Measurements from ENCODE around the gene RER1.

Gene RER1

DNA sequence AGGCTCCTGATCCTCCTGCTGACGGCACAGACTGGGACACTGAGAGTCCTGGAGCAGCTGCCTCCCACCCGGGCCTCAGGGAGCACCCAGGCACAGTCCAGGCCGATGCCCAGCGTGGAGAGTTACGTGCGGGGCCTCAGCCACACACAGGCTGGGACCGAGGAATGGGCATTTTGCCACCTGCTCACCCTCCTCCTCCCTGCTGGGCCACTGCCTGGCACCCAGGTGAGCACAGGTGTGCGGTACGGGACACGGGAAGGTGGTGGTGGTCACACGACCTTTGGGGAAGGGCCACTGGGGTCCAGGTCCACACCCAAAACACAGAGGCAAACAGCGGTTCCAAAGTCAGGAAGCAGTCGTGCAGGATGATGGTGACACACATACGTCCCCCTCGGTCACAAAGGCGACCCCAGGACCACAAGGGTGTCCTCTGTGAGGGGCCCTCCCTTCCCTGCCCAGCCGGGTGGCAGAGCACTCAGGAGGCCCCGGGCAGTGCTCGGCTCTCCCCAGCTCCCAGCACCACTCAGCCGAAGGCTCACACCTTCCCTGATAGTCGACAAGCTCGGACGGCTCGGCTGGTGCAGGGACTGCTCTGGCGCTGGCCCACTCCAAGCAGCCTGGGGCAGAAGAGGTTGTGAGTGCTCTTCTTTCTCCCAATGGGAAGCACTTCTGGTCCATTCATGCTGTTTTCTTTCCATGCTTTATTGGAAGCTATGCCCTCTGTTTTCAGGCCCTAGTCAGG is 14.5 kb upstream of the RER1 start:
- no peak for DNase-seq

DNA sequence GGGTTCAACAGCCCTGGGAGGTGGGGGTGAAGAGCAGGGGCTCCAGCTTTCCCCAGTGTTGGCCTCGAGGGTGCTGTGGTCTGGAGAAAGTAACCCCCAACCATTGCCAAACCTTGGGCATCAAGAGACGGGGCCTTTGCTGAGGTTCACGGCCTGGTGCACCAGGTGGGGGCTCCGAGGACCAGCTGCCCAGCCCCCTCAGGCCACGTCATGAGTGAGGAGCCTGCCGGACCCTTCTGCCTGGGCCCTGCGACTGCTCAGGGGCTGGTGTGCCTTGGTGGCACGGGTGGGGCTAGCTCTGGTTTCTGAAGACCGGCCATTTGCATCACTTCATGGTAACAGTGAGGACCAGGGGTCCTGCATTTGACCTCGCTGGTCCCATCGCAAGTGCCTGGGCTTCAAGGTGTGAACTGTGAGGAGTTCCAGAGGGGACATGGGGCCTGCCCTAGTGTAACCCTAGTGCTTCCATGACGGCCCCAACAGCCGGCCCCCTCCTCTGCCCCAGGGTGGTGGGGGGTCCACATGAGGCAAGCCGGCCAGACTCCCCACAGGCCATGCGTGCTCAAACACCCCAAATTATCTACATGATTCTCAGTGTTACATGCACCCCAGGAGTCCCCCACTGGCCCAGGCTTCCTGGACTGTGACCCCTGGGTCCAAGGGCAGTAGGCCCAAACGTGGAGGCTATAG is 13.7 kb upstream of the RER1 start:
- no peak for DNase-seq

DNA sequence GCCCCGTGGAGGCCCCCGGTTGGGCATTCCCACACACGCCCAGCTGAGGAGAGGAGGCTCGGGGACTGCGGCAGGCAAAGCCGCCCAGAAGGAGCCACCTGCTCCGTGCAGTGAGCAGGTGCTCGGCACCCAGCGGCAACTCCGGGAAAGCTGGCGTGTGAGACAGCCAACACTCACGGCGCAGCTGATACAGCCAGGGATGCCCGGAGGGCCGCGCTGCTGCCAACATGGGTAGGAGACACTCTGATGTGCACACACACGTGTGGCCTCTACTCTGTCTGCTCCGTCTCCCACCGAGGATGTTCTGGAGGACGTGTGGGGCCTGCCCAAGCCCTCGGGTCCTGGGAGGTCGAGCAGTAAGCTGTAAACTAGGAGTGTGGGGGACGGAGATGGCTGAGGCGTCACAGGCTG is 13.2 kb upstream of the RER1 start:
- DNase-seq: no peak

DNA sequence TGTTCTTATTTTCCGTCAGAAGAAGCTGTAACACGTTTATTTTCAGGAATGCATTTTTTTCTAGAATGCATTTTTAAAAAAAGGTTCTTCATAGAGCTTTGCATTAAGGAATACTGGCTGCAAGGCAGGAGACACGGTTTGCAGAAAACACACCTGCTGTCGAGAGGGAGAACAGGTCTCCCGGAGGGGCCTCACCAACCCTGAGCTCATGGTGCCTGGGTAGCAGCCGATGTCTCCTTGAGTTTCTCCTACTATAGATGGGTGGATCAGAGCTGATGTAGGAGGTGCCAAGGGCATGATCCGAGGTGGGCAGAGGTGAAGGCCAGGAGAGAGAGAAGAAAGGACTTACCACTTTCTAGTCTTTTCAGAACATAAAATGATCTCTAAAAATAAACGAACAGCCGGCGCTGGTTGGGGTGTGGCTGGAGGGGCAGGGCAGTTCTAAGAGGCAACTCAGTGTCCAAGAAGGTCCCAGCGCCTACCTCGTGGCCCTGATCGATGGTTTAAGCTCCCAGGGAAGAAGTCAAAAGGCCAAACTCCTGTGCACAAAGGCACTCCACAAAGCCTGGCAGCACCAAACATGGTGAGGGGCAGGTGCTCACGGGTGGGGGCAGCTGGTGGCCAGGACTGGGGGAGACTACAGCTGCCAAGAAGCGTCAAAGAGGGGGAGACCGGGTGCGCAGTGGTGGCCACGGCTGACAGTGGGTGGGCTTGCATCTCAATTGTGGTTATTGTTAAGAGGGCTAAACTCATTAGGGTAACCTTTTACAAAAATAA is 12.5 kb upstream of the RER1 start:
- no peak for DNase-seq

DNA sequence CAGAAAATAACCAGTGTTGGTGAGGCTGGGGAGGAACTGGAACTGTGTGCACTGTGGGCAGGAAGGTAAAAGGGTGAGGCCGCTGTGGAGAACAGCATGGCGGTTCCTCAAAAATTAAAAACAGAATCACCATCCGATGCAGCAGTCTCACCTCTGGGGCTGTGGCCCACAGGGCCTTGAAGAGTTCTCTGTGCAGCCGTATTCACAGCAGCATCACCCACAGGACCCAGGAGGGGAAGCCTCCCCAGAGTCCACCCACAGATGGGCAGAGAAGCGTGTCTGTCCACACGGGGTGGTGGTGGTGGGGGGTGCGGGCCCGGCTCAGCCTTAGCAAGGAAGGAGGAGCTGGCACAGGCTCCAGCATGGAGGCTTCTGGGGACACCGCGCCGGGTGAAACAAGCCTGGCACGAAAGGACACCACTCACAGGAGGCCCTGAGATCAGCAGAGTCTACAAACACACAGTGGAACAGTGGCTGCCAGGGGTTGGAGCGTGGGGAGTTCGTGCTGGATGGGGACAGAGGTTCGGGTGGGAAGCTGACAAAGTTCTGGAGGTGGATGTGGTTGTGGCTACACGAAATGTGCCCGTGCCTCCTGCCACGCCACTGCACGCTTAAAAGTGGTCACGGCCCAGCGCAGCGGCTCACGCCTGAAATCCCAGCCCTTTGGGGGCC is 11.8 kb upstream of the RER1 start:
- no peak for DNase-seq

DNA sequence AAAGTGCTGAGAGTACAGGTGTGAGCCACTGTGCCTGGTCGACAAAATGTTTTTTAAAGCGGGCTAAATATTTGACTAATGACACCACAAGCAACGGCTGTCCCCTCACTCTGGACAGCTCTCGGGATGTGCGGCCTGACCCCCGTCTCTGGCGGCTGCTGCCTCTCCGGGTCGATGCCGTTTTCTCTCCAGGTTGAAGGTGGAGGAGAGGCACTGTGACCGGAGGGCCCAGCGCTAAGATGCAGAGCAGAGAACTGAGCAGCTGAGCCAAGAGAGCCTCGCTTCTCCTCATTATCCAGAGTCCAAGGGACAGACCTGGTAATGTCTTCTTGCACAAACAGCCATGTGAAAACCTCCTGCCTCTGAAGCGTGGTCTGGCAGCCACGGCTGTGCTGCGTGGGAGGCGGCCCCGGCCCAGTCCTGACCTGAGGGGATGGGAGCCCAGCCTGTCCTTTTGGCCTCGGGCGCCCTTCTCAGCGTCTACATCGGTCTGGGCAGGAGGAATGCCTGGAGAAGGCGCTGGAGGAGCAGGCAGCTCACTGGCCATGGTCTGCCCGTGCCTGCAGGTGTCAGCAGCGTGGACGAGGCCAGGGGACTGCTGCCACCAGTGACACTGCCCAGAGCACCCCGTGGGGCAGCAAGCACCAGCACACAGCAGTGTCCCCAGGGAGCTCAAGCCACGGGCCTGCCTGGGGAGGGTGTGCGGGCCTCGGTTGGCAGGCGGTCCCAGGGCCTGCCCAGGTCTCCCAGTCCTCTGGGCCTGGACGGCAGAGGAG is 10.6 kb upstream of the RER1 start:
- DNase-seq: no peak

DNA sequence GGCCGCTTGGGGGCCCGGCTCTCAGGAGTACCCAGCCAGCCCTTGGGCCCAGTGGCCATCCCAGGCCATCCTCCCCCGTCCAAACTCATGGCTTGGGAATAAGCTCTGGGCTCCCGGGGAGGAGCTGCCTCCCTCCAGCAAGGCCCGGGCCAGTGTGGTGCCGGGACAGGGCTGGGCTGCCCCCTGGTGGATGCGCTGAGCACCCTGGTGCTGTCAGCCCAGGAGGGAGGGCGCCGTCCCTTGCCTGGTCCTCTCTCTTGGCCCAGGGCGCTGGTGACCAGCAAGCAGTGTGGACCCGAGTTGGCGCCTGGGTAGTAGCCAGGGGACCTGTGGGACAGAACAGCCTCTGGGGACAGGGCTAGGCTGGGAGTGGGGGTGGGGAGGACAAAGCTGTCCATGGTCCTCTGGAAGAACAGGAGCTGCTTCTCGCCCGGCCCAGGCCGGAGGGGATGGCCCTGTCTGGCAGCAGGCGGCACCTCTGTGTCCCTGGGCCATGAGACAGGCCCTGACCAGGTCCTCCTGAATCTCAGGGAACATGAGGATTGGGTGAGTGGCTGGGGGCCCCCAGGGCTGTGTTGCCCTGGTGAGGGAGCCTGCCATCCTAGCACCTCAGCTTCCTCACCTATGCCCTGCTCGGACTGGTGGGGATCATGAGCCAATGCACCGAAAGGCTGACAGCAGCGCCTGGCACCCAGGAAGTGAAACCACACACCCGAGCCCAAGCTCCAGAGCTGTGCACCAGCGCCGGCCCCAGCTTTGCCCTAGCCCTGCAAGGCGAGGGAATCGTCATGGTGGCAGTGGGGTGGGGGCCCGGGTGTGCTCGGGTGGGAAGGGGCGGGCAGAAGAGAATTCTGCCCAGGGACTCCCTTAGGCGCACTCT is 9.7 kb upstream of the RER1 start:
- DNase-seq: peak; percentile 73

DNA sequence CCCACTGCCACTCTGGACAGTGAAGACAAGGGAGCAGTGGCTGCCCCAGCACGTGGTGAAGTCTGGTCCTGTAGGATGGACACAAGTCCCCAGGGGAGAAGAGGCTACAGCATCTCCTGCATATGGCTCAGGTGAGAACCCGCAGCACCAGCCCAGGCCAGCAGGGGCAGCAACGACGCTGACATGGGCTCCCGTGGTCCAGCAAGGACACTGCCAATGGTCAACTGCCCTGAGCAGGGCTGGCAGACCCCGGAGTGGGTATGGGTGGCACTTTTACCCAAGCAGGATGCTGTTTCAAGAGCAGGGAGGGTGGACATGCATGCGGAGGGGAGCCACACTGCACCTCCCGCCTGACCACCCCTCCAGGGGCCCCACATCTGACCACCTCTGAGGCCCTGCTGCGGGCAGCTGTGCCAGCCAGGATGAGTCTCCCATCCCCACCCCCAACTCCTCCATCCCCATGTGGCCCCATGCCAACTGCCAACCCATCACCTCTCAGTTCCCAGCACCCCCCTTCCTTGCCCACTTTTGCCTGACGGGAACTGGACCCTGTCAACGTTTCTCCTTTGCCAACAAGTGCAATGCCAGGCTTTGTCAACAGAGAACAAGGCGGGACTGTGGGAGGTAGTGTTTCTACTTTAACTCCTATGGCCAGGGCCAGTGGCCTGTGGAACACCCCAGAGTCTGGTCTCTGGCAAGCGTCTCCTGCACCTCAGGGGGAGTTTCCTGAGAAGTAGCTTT is 8.8 kb upstream of the RER1 start:
- no peak for DNase-seq

DNA sequence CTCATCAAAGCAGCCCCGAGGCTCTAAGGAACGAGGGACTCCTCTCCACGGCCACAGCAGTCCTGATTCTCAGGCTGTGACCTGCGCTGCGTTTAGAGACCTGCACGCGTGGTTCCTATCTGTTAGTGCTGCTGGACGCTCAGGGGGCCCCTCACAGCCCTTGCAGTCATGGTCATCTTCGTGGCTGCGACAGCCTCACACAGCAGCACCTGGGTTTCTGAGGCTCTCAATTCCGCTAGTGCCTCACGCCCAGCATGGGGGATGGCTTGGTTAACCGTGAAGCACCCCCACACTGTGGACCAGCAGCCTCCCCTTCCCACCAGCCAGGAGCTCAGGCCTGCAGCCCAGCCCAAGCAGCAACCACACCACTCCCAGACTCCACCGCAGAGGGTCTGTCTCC is 8.1 kb upstream of the RER1 start:
- DNase-seq: no peak

DNA sequence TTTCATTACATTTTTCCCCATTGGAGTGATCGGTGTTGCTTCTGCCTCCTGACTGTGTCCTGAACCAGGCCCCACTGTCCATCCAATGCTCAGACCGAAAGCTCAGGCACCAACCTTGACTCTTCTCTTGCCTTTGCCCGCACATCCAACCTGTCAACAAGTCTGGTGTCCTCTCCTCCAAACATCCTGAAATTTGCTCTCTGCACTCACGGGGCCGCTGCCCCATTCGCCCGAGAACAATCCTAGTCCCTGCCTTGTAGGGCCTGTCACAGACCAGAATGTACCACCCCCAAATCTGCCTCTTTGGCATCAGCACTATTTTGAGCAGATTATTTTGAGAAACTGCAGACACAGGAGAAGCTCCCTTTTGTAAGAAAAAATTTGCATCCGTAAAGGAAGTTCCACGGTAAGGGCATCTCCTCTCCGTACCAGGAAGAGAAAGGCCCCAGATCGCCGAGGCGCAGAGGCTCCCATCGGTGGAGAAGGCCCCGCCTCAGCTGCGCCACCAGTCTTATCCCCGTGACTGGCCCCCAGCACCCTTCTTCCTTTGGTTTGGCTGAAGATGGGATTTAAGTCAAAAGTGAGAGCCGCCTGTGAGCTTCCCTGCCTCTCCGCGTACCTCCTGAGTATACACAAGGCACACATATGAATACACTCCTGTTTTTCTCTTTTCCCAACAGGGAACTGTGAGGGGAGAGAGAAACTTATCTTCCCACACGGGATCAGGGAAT is 7.3 kb upstream of the RER1 start:
- no peak for DNase-seq

DNA sequence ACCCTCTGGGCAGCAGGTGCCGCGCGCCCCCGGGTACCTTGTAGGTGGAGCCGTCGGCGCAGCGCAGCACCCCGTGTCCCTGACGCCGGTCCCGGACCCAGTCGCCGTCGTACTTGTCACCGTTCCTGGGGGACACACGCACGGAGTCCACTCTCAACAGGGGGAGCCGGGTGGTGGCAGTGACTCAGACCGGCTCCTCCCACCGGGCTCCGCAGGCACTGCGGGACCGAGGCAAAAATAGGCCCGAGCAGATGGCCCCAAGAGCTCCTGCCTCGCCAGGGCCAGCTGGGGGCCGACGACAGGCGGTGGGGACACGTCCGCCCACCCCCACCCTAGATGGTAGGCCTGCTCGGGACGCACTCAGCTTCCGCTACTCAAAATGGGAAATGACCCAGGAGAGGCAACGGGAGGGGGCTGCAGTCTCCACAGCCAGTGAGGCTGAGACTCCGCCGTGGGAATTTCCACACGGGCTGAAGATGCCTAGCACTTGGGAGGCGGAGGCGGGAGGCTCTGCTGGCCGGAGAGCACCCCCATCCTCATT is 6.6 kb upstream of the RER1 start:
- no peak for DNase-seq

DNA sequence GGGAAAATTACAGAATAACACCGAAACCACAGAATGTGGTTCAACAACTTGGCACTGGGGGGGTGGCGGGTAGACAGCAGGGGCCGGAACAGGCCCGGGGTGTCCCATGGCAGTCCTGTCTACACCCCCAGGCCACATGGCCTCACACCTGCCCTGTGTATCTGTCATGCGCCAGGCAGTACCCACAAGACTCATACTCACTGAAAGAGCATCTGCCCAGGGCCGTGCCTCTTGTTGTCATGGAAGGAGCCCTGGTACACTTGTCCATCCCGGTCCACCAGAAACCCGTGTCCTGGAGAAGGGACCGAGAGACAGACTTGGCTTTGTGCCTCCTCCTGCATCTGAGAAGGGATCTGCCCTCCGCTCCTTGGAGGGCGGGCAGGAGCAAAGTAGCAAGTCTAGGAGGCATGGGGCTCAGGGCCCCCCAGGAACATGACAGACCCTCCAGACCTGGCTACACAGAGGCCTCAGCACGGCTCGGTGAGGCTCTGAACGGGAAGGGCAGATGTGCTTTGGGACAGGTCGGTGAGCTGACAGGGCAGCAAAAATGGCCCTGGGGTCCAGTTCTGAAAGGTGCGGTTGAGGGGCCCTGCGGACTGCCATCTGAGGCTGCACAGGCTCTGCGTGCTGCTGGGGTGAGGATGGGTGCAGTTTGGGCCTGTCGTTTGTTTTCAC is 5.9 kb upstream of the RER1 start:
- DNase-seq: no peak

DNA sequence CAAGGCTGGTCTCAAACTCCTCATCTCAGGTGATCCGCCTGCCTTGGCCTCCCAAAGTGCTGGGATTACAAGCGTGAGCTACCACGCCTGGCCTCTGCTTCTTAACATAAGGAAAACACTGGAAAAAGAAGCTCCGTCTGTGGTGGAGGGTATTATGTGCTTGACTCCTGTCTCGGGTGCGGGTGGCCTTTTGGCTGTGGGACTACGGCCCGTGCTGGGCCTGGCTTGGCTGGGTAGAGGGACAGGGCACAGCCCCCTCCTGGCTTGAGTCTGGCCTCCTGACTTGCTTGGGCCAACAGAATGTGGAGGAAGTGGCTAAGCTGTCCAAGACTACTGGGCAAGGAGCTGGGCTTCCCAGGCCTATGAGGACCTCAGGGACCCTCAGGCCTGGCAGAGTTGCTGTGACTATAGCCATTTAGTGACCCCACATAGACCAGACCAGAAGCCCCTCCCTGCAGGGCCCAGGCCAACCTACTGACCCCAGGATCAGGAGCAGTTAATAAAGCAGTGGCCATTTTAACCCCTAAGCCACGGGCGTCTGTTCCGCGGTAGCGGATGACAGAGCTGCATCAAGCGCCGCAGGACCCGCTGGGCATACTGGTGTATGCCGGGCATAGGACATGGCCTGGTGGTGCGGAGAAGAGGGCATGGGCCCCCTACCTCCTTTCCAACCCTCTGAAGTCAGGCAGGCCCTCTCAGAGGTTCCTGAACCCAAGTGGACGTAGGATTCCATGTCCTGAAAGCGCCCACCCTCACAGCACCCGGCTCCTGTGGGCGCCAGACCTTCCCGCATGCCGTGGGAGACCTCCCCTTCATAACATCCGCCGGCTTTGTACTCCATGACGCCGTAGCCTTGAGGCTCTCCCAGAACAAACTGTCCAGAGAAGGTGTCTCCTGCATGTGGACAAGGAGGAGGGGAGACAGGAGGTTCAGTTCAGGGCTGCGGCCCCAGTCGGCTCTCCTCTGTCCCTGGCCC is 4.7 kb upstream of the RER1 start:
- DNase-seq: no peak

DNA sequence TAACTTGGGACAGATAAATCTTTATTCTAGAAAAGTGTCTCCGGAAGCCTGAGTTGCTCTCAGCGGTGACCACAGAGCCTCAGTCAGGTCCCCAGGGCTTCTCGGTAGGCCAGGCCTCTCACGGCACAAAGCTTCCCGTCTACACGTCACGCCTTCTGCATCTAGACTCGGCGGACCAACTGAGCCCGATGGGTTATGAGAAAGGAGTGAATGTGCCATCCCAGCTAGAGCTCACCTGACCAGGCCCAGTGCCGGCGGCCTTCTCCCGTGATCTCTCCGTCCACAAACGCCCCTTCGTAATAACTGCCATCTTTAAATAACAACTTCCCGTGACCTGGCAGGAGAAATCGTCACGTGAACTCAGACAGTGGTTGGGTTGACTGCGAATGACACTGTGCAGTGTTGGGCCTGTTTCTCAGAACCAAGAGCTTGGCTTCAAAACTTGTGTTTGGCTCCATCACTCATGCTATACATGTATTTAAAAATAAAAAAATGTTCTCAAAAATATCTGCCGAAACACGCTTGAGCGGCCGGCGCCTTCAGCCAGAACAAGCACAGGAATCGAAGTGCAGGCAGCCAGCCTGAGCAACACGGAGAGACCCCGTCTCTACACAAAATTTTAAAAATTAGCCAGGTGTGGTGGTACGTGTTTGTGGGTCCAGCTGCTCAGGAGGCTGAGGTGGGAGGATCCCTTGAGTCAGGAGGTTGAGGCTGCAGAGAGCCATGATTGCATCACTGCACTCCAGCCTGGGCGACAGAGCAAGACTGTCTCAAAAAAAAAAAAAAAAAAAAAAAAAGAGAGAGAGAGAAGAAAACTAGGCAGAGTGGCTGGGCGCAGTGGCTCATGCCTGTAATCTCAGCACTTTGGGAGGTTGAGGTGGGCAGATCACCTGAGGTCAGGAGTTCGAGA is 3.4 kb upstream of the RER1 start:
- DNase-seq: no peak

DNA sequence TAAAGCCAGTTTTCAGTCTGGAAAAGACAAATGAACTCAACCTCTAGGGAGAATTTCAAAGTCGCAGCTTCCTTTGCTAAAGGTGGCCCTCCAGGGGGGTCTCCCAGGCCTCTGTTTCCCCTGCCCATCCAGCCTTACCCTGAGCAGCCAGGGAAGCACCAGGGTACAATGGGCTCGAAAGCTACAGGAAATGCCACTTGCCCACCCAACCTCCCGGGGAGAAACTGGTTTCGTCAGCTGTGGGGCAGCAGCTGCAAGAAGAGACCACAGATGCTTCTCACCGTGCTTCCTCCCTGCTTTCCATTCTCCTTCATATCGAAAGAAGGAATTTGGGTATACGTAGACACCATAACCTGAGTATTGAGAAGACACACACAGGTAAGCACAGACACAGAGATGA is 2.0 kb upstream of the RER1 start:
- DNase-seq: no peak

DNA sequence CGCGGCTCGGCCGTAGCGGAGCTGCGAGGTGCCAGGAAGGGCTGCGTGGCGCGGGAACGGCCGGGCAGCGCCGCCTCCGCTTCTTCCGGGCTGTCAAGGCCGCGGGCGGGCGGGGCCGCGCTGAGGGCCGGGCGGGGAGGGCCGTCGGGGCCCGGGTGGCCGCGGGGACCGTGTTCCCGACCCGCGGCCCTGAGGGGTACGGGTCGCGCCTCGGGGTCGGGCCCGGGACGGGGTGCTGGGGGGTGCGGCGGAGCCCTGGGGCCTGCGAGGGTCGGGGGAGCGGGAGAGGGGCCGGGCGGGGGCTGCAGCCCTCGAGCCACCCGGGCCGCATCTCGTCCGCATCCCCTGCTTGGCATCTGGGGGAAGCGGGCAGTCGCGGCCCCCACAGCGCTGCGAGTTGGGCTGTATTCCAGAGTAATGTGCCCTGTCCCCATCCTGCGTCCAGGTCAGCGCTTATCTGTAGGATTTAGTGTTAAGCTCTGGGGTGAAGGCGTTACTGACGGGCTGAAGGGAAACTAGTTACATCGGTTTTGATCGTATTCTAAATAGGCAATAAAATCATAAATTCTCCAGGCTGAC is 379 bp downstream of the RER1 start:
- no peak for DNase-seq

All from CD4-positive, alpha-beta T cell treated with Interferon gamma for 1 hour (primary cell).